ENCODE results near the gene GCDH. TPM values are rescaled to one million over a fixed set of nuclear protein-coding genes. Genes with fewer than 3 reads are reported as not detected.

Gene GCDH
- total RNA-seq, 3 donors from 2014 or later (not counting 1 experiment from before 2014, with no cell fraction given): 35.9 to 41.7 (median 36.3) TPM

- Mint-ChIP-seq H3K27ac (peak overlapping the region; percentile 84 to 89), H3K36me3 (peaks cover 6% of the 10 kb centered on the region), H3K4me1 (peaks cover 17 to 26% of the 10 kb centered on the region in 2 donors), H3K9me3 (no peaks in the 10 kb centered on the region), H3K4me3 (peak overlapping the region; percentile 85), H3K27me3 (ENCODE audit: low read depth in 2 of 2) (no peaks in the 10 kb centered on the region)
- WGBS (ENCODE audit: insufficient coverage): 96% methylated on average over 14 of the region's 14 CpGs
- H3K36me3 ChIP-seq (ENCODE audit: control insufficient read depth, insufficient read depth, low read length): peaks cover 10% of the 10 kb centered on the region
- DNase-seq (no peak), ATAC-seq (no peak)
- peaks cover 31% of the 10 kb centered on the region for H3K4me1 ChIP-seq (ENCODE audit: control insufficient read depth, insufficient read depth, low read length)
- no peaks in the 10 kb centered on the region for H3K9me3 ChIP-seq (ENCODE audit: control insufficient read depth, insufficient read depth, low read length)
- H3K27ac ChIP-seq (ENCODE audit: low read length): no peak overlapping the region
- no peak overlapping the region for H3K4me3 ChIP-seq (ENCODE audit: low read length)
- no peaks in the 10 kb centered on the region for H3K27me3 ChIP-seq (ENCODE audit: control insufficient read depth, insufficient read depth, low read length)
- no peak for TF ChIP-seq CTCF (IDR thresholded peaks at IDR 0.05)
- intact Hi-C loops (cut with micrococcal nuclease): loop anchor here (2.0 kb wide), 2 partner anchors 15 to 27 kb away; partner anchors contain the start of genes FARSA and GCDH
These were observed 27.3 kb downstream of the GCDH start for GRCh38 chr19:12918253-12918652.

DNA sequence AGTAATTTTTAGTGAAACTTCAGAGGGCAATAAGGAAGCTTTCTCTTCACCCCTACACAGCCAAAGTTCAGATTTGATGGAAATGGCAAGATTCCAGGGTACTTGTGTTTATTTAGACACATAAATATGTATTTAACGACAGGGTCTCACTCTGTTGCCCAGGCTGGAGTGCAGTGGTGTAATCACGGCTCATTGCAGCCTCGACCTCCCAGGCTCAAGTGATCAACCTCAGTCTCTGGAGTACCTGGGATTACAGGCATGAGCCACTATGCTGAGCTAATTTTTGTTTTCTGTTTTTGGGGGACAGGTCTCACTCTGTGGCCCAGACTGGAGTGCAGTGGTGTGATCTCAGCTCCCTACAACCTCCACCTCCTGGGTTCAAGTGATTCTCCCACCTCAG lies 30.1 kb downstream of the GCDH start:
- no peak overlapping the region for H3K4me3 Mint-ChIP-seq
- no peaks in the 10 kb centered on the region for H3K9me3 ChIP-seq (ENCODE audit: control insufficient read depth, insufficient read depth, low read length)
- TF ChIP-seq CTCF (IDR thresholded peaks at IDR 0.05): no peak
- H3K27ac ChIP-seq (ENCODE audit: low read length): no peak overlapping the region
- H3K9me3 Mint-ChIP-seq: no peaks in the 10 kb centered on the region
- 90% methylated on average over 3 of the region's 3 CpGs for WGBS (ENCODE audit: insufficient coverage)
- DNase-seq (no peak), ATAC-seq (no peak)
- no peaks in the 10 kb centered on the region for H3K27me3 ChIP-seq (ENCODE audit: control insufficient read depth, insufficient read depth, low read length)
- peaks cover 27% of the 10 kb centered on the region for H3K36me3 ChIP-seq (ENCODE audit: control insufficient read depth, insufficient read depth, low read length)
- peak overlapping the region in 1 of 2 donors; percentile 89 for H3K27ac Mint-ChIP-seq
- H3K4me1 ChIP-seq (ENCODE audit: control insufficient read depth, insufficient read depth, low read length): peaks cover 14% of the 10 kb centered on the region
- H3K36me3 Mint-ChIP-seq: peaks cover 7% of the 10 kb centered on the region
- H3K27me3 Mint-ChIP-seq (ENCODE audit: low read depth in 2 of 2): no peaks in the 10 kb centered on the region
- H3K4me1 Mint-ChIP-seq: peaks cover 7 to 13% of the 10 kb centered on the region in 2 donors
- intact Hi-C loops (cut with micrococcal nuclease): no loop called here
- H3K4me3 ChIP-seq (ENCODE audit: low read length): no peak overlapping the region

GRCh38 chr19:12922959-12923358 lies 32.0 kb downstream of the GCDH start:
- ATAC-seq (no peak), DNase-seq (no peak)
- no peak overlapping the region for H3K27ac ChIP-seq (ENCODE audit: low read length)
- intact Hi-C loops (cut with micrococcal nuclease): no loop called here
- Mint-ChIP-seq H3K4me3 (no peak overlapping the region), H3K27ac (no peak overlapping the region), H3K4me1 (peaks cover 7 to 13% of the 10 kb centered on the region in 2 donors), H3K27me3 (ENCODE audit: low read depth in 2 of 2) (no peaks in the 10 kb centered on the region), H3K36me3 (peaks cover 7% of the 10 kb centered on the region), H3K9me3 (no peaks in the 10 kb centered on the region)
- TF ChIP-seq CTCF (IDR thresholded peaks at IDR 0.05): no peak
- H3K9me3 ChIP-seq (ENCODE audit: control insufficient read depth, insufficient read depth, low read length): no peaks in the 10 kb centered on the region
- peaks cover 14% of the 10 kb centered on the region for H3K4me1 ChIP-seq (ENCODE audit: control insufficient read depth, insufficient read depth, low read length)
- H3K27me3 ChIP-seq (ENCODE audit: control insufficient read depth, insufficient read depth, low read length): no peaks in the 10 kb centered on the region
- H3K4me3 ChIP-seq (ENCODE audit: low read length): no peak overlapping the region
- 100% methylated on average over 4 of the region's 4 CpGs for WGBS (ENCODE audit: insufficient coverage)
- peaks cover 40% of the 10 kb centered on the region for H3K36me3 ChIP-seq (ENCODE audit: control insufficient read depth, insufficient read depth, low read length)

GRCh38 chr19:12924621-12925310 lies 33.8 kb downstream of the GCDH start:
- WGBS (ENCODE audit: insufficient coverage): 99% methylated on average over 29 of the region's 29 CpGs
- ATAC-seq: no peak
- Mint-ChIP-seq H3K27me3 (ENCODE audit: low read depth in 2 of 2) (no peaks in the 10 kb centered on the region), H3K27ac (no peak overlapping the region), H3K4me3 (no peak overlapping the region), H3K9me3 (no peaks in the 10 kb centered on the region), H3K36me3 (peaks cover 7% of the 10 kb centered on the region), H3K4me1 (peaks cover 0 to 5% of the 10 kb centered on the region in 2 donors)
- H3K27ac ChIP-seq (ENCODE audit: low read length): no peak overlapping the region
- intact Hi-C loops (cut with micrococcal nuclease): no loop called here
- peaks cover under 1% of the 10 kb centered on the region for H3K4me1 ChIP-seq (ENCODE audit: control insufficient read depth, insufficient read depth, low read length)
- H3K4me3 ChIP-seq (ENCODE audit: low read length): no peak overlapping the region
- no peaks in the 10 kb centered on the region for H3K27me3 ChIP-seq (ENCODE audit: control insufficient read depth, insufficient read depth, low read length)
- TF ChIP-seq CTCF (IDR thresholded peaks at IDR 0.05): no peak
- no peak for DNase-seq
- peaks cover 52% of the 10 kb centered on the region for H3K36me3 ChIP-seq (ENCODE audit: control insufficient read depth, insufficient read depth, low read length)
- H3K9me3 ChIP-seq (ENCODE audit: control insufficient read depth, insufficient read depth, low read length): no peaks in the 10 kb centered on the region

Data from natural killer cell (primary cell).